A673 (cell line): ENCODE data around the gene FAXDC2. TPM values are rescaled to one million over a fixed set of nuclear protein-coding genes. Genes with fewer than 3 reads are reported as not detected.
A peak's percentile ranks its signal among the peaks of the same experiment; 100 is the strongest.

Experiments
- Bru-seq: library from RNA; stranded (reverse); fragments of 400-500 nt; gene quantifications from one replicate; lab custom pipeline; 2021; lab: Mats Ljungman, UMichigan
- BruChase-seq, 2 experiments: library from RNA; stranded (reverse); fragments of 400-500 nt; gene quantifications; one replicate each; lab custom pipeline; 2021; lab: Mats Ljungman, UMichigan
- BruUV-seq: library from RNA; stranded (reverse); fragments of 400-500 nt; replicated peaks from 2 replicates; lab custom pipeline; 2021; lab: Mats Ljungman, UMichigan
- CTCF ChIA-PET: fragments of 300-600 bp; sonication (Branson Sonifier 250); formaldehyde crosslinking; loops from one replicate; lab custom pipeline; 2022; ENCODE audit warnings: antibody characterized with exemption; lab: Charles Lee
- POLR2A ChIA-PET: fragments of 300-600 bp; sonication (Branson Sonifier 250); formaldehyde crosslinking; loops from one replicate; lab custom pipeline; 2022; ENCODE audit warnings: antibody characterized with exemption; ENCODE audit not compliant: low non-redundant PET; lab: Charles Lee
- DNase-seq: peaks from one replicate; pipeline ENCODE4 v3.0.0-alpha.2; 2015; ENCODE audit warnings: low spot score
- H3K27ac ChIP-seq: fragments of 200-600 bp; sonication (generic); 2 replicates; pipeline ENCODE4 v1.5.1; 2016; ENCODE audit warnings: mixed run types, low read depth, mild to moderate bottlenecking, mixed read lengths, antibody characterized with exemption, low read length; ENCODE audit not compliant: poor library complexity, severe bottlenecking
- H3K27me3 ChIP-seq: fragments of 200-600 bp; sonication (generic); replicated peaks from 2 replicates; pipeline ENCODE4 v1.6.1; 2017; ENCODE audit warnings: mixed run types, low read depth, mild to moderate bottlenecking, mixed read lengths, antibody characterized with exemption, low read length; ENCODE audit not compliant: insufficient read depth, poor library complexity
- H3K36me3 ChIP-seq: fragments of 200-600 bp; sonication (generic); 2 replicates; pipeline ENCODE4 v1.6.1; 2016; ENCODE audit warnings: mixed run types, mild to moderate bottlenecking, mixed read lengths, antibody characterized with exemption, low read length; ENCODE audit not compliant: insufficient read depth, poor library complexity, severe bottlenecking
- H3K4me1 ChIP-seq: fragments of 200-600 bp; sonication (generic); 2 replicates; pipeline ENCODE4 v1.6.1; 2017; ENCODE audit warnings: mixed run types, mild to moderate bottlenecking, mixed read lengths, antibody characterized with exemption, low read length; ENCODE audit not compliant: insufficient read depth, poor library complexity, severe bottlenecking
- H3K4me3 ChIP-seq: fragments of 200-600 bp; sonication (generic); 2 replicates; pipeline ENCODE4 v1.5.1; 2016; ENCODE audit warnings: low read depth, mixed run types, mild to moderate bottlenecking, mixed read lengths, low read length; ENCODE audit not compliant: poor library complexity, severe bottlenecking
- H3K9me3 ChIP-seq: fragments of 200-600 bp; sonication (generic); 2 replicates; pipeline ENCODE4 v1.6.1; 2016; ENCODE audit warnings: mixed run types, low read depth, mild to moderate bottlenecking, mixed read lengths, antibody characterized with exemption, low read length; ENCODE audit not compliant: poor library complexity, severe bottlenecking
- EZH2 ChIP-seq: fragments of 200-600 bp; sonication (generic); IDR thresholded peaks from 2 replicates; pipeline ENCODE4 v1.6.1; 2017; ENCODE audit warnings: borderline replicate concordance, low read depth, mild to moderate bottlenecking, mixed read lengths, antibody characterized with exemption, low read length; ENCODE audit not compliant: poor library complexity, severe bottlenecking
- intact Hi-C: fragments of 100-400 bp; cut with micrococcal nuclease; formaldehyde crosslinking; loops from one replicate; pipeline ENCODE4 v1.10.0; 2022; ENCODE audit not compliant: unreplicated experiment
- long read RNA-seq: library from polyadenylated mRNA; stranded (forward); transcript quantifications from one replicate; pipeline ENCODE4 v2.0.0, GENCODE V29; 2022
- total RNA-seq: library from RNA; stranded (reverse); gene quantifications from 2 replicates; pipeline ENCODE4 v1.2.3, GENCODE V29; 2021
- TF ChIP-seq, protein P1 (sequence below): fragments of 300-800, 200-600 bp; sonication (generic); conservative IDR thresholded peaks from 2 replicates; pipeline ENCODE4 v1.5.1; 2017; ENCODE audit warnings: low read depth, mild to moderate bottlenecking, antibody characterized with exemption, low read length, moderate library complexity, mixed read lengths

The FAXDC2 gene
- total RNA-seq (0.44 TPM in 1 of 2 replicates, not detected in the other), Bru-seq, nascent RNA (percentile 13 among the genes with signal in this experiment), BruChase-seq, experiment 1, labeled RNA remaining after a 2-hour chase (percentile 11 among the genes with signal in this experiment), BruChase-seq, experiment 2, labeled RNA remaining after a 6-hour chase (percentile 18 among the genes with signal in this experiment)
- long read RNA-seq, partial matches to known transcripts, result 0 of 4 reads
- long read RNA-seq, other reads (novel, unspliced or antisense), result 4 of 4 reads

DNA sequence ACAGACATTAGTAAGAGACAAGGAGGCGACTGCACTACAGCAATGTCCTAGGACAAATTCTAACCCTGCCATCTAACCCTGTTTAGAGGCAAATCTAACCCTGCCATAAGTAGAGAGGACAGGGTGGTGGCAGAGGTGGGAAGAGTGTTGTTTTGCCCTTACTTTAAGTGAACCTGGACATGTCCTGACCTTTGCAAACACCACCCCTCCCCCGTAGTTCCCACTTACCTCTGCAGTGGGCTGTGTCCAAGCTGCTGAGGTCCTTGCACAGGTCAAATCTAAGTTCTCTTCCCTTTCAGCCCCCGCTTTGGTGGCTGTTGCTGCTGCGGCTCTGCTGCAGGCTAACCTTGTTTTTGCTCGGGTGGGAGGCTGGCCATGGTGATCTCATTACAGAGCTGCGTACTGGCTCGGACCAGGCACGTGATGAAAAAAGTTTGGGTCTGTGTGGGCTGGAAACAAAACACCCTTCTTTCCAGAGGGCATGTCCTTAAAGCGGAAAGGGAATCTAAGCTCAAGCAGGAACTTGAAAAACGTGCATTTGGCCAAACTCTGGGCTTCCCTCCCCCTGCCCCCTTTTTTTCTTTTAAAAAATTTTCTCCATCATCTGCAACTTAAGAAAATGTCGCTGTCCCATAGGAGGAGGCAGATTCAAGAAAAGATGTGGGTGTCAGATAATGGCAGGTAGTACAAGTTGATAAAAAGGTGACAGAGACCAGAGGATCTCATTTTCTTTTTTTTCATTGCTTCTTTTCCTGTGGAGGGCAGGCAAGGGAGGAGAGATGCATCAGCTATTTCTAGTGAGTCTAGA is at the start of gene FAXDC2:
Gene FAXDC2 (minus strand): TSS at position 349 of the 808 bp plus-strand sequence. CDS start 12,425 bp downstream, outside the sequence.
- ChIA-PET CTCF (no interaction called here), POLR2A (no interaction called here)
- Histone ChIP-seq H3K4me1 (no peaks in the 10 kb centered on the region), H3K27ac (no peak within 1 kb of the TSS), H3K36me3 (no peaks in the 10 kb centered on the region), H3K9me3 (no peaks in the 10 kb centered on the region), H3K4me3 (no peak within 1 kb of the TSS), H3K27me3 (no peaks in the 10 kb centered on the region)
- intact Hi-C loops, result no loop called here
- TF ChIP-seq EZH2, result no peak
- TF ChIP-seq, protein P1, sequence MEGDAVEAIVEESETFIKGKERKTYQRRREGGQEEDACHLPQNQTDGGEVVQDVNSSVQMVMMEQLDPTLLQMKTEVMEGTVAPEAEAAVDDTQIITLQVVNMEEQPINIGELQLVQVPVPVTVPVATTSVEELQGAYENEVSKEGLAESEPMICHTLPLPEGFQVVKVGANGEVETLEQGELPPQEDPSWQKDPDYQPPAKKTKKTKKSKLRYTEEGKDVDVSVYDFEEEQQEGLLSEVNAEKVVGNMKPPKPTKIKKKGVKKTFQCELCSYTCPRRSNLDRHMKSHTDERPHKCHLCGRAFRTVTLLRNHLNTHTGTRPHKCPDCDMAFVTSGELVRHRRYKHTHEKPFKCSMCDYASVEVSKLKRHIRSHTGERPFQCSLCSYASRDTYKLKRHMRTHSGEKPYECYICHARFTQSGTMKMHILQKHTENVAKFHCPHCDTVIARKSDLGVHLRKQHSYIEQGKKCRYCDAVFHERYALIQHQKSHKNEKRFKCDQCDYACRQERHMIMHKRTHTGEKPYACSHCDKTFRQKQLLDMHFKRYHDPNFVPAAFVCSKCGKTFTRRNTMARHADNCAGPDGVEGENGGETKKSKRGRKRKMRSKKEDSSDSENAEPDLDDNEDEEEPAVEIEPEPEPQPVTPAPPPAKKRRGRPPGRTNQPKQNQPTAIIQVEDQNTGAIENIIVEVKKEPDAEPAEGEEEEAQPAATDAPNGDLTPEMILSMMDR, result no peak
- no peak for DNase-seq
- no TSS peak for BruUV-seq

GRCh38 chr5:154900066-154900465 is 49.7 kb upstream of the FAXDC2 start:
- Histone ChIP-seq H3K27ac (no peak overlapping the region), H3K27me3 (no peaks in the 10 kb centered on the region), H3K36me3 (peaks cover 94% of the 10 kb centered on the region), H3K4me3 (no peak overlapping the region), H3K9me3 (no peaks in the 10 kb centered on the region), H3K4me1 (no peaks in the 10 kb centered on the region)
- ChIA-PET CTCF (no interaction called here), POLR2A (no interaction called here)
- DNase-seq, result no peak
- intact Hi-C loops, result no loop called here
- no TSS peak for BruUV-seq
- TF ChIP-seq, protein P1, result no peak
- no peak for TF ChIP-seq EZH2

DNA sequence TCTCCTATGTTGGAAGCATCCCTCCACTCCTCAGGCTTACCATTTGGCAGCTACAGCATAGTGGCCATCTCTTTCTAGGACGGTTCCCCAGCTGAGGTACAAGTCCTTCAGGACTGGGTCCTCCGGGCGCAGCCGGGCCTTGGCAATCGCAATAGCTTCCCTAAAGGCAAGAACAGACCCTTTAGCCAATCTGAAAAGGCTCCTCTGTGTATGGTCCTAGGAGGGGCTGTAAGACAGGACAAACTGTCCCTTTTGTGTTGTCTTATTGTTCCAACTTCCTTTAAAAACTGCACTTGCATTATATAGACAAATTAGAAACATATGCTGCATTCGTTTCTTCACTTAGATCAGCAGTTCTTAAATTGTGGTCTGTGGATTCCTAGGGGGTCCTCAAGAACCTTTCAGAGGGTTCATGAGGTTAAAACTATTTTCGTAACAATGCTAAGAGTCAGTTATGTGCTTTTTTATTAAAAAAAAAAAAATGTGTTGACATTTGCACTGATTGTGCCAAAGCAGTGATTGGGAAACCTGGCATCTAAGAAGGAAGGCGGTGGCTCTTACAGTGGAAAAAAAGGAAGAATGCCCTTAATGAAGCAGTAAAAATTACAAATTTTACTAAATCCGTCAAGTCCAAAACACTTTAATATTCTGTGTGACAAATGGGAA is 48.9 kb upstream of the FAXDC2 start:
- POLR2A ChIA-PET, result no interaction called here
- H3K27me3 ChIP-seq, result no peaks in the 10 kb centered on the region
- CTCF ChIA-PET, result no interaction called here

More for the DNA sequence above, 48.9 kb upstream of the FAXDC2 start:
- no peaks in the 10 kb centered on the region for H3K9me3 ChIP-seq
- H3K4me1 ChIP-seq, result no peaks in the 10 kb centered on the region
- peaks cover 89% of the 10 kb centered on the region for H3K36me3 ChIP-seq
- TF ChIP-seq, protein P1, result no peak
- no peak for TF ChIP-seq EZH2
- intact Hi-C loops, result no loop called here
- BruUV-seq, result no TSS peak
- H3K27ac ChIP-seq, result peak overlapping the region; percentile 50
- DNase-seq, result no peak
- no peak overlapping the region for H3K4me3 ChIP-seq
